Neural progenitor cell (in vitro differentiated cells): Measurements from ENCODE around the gene SERPINB11. TPM values are rescaled to one million over a fixed set of nuclear protein-coding genes. Genes with fewer than 3 reads are reported as not detected.

Source experiments
- DNase-seq: peaks from one replicate; pipeline ENCODE4 v3.0.0-alpha.2; 2016; ENCODE audit warnings: low spot score
- H2AFZ ChIP-seq: fragments of 200-600 bp; sonication (generic); replicated peaks from 2 replicates; pipeline ENCODE4 v1.6.1; 2016; ENCODE audit warnings: antibody characterized with exemption
- H3F3A ChIP-seq: fragments of 200-600 bp; sonication (generic); 2 replicates; pipeline ENCODE4 v1.6.1; 2016; ENCODE audit warnings: antibody characterized with exemption, low read depth
- H3K27ac ChIP-seq: fragments of 200-600 bp; sonication (generic); 2 replicates; pipeline ENCODE4 v1.5.1; 2016; ENCODE audit warnings: mild to moderate bottlenecking
- H3K27me3 ChIP-seq: fragments of 200-600 bp; sonication (generic); 2 replicates; pipeline ENCODE4 v1.6.1; 2016; ENCODE audit warnings: mild to moderate bottlenecking, moderate library complexity
- H3K36me3 ChIP-seq: fragments of 200-600 bp; sonication (generic); 2 replicates; pipeline ENCODE4 v1.5.1; 2016
- H3K4me1 ChIP-seq: fragments of 200-600 bp; sonication (generic); 2 replicates; pipeline ENCODE4 v1.6.1; 2016; ENCODE audit warnings: mixed run types
- H3K4me2 ChIP-seq: fragments of 200-600 bp; sonication (generic); 2 replicates; pipeline ENCODE4 v1.6.1; 2016
- H3K4me3 ChIP-seq: fragments of 200-600 bp; sonication (generic); 2 replicates; pipeline ENCODE4 v1.5.1; 2016
- H3K79me2 ChIP-seq: fragments of 200-600 bp; sonication (generic); 2 replicates; pipeline ENCODE4 v1.6.1; 2016; ENCODE audit warnings: low read depth
- H3K9ac ChIP-seq: fragments of 200-600 bp; sonication (generic); 2 replicates; pipeline ENCODE4 v1.6.1; 2016
- H3K9me3 ChIP-seq: fragments of 200-600 bp; sonication (generic); 2 replicates; pipeline ENCODE4 v1.5.1; 2016; ENCODE audit warnings: low read depth
- H4K20me1 ChIP-seq: fragments of 200-600 bp; sonication (generic); 2 replicates; pipeline ENCODE4 v1.6.1; 2016; ENCODE audit warnings: low read depth
- H3K27ac Mint-ChIP-seq: 3 replicates; pipeline ENCODE4 v1.8.0; 2021; ENCODE audit warnings: mixed read lengths
- H3K27me3 Mint-ChIP-seq: 2 replicates; pipeline ENCODE4 v1.8.0; 2022; ENCODE audit warnings: low read depth, mild to moderate bottlenecking, inconsistent platforms, moderate library complexity, mixed read lengths; ENCODE audit not compliant: insufficient read depth
- H3K36me3 Mint-ChIP-seq: 3 replicates; pipeline ENCODE4 v1.8.0; 2021; ENCODE audit warnings: mixed read lengths
- H3K4me1 Mint-ChIP-seq: 3 replicates; pipeline ENCODE4 v1.8.0; 2021; ENCODE audit warnings: mixed read lengths
- H3K4me3 Mint-ChIP-seq: 3 replicates; pipeline ENCODE4 v1.8.0; 2021; ENCODE audit warnings: mild to moderate bottlenecking, moderate library complexity, mixed read lengths
- H3K9me3 Mint-ChIP-seq: 3 replicates; pipeline ENCODE4 v1.8.0; 2020; ENCODE audit warnings: mixed read lengths
- CTCF ChIP-seq: fragments of 200-600 bp; sonication (generic); IDR thresholded peaks from 2 replicates; pipeline ENCODE4 v1.5.1; 2017; ENCODE audit warnings: antibody characterized with exemption, mild to moderate bottlenecking
- EZH2 ChIP-seq: fragments of 200-600 bp; sonication (generic); IDR thresholded peaks from 2 replicates; pipeline ENCODE4 v1.6.1; 2017; ENCODE audit warnings: antibody characterized with exemption, mild to moderate bottlenecking, moderate library complexity
- EZH2phosphoT487 ChIP-seq: fragments of 200-600 bp; sonication (generic); IDR thresholded peaks from 2 replicates; pipeline ENCODE4 v1.6.1; 2017; ENCODE audit warnings: antibody characterized with exemption
- total RNA-seq: library from RNA; depleted of rRNA; stranded (reverse); fragments of >200 nt; gene quantifications from 2 replicates; pipeline ENCODE4 v1.2.3, GENCODE V29; 2015; ENCODE audit warnings: low replicate concordance

SERPINB11 gene
- total RNA-seq, 1 donor from 2014 or later, result not detected

GRCh38 chr18:63684718-63685117, 18.0 kb upstream of the SERPINB11 start:
- Histone ChIP-seq H2AFZ (no peak overlapping the region), H3K4me3 (no peak overlapping the region), H3K9ac (no peak overlapping the region), H3K27ac (no peak overlapping the region), H3K27me3 (no peaks in the 10 kb centered on the region), H3K9me3 (no peaks in the 10 kb centered on the region), H3K4me1 (peaks cover 14% of the 10 kb centered on the region), H4K20me1 (no peaks in the 10 kb centered on the region), H3K79me2 (no peaks in the 10 kb centered on the region), H3K4me2 (no peak overlapping the region), H3K36me3 (no peaks in the 10 kb centered on the region), H3F3A (peaks cover 8% of the 10 kb centered on the region)
- Mint-ChIP-seq H3K27me3 (no peaks in the 10 kb centered on the region), H3K27ac (no peak overlapping the region), H3K9me3 (no peaks in the 10 kb centered on the region), H3K4me1 (peaks cover 10% of the 10 kb centered on the region), H3K4me3 (no peak overlapping the region), H3K36me3 (no peaks in the 10 kb centered on the region)
- no peak for DNase-seq
- TF ChIP-seq EZH2phosphoT487 (no peak), CTCF (no peak)

DNA sequence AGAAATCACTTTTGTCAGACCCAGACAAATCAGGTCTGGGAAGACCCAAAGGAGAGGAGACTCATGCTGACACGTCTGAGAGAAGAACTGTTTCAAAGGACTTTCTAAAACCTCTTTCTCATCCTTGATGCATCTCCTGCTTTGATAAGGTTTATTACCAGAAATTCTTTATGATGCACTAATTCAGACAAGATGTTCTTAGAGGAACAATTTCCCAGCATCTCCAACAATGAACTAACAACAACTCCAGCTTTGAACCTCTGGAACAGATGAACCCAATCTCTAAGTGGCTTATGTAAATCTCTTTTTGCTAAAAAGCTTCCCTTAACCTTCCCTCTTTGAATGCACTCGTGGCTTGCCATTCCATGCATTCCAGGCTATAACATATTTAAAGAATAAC, 15.9 kb upstream of the SERPINB11 start:
- no peak overlapping the region for H3K4me2 ChIP-seq
- H3K4me1 ChIP-seq, result peaks cover 14% of the 10 kb centered on the region
- no peak overlapping the region for H3K9ac ChIP-seq
- no peak overlapping the region for H3K4me3 ChIP-seq
- no peak for TF ChIP-seq EZH2
- no peak for TF ChIP-seq EZH2phosphoT487
- no peak for TF ChIP-seq CTCF
- no peak overlapping the region for H3K4me3 Mint-ChIP-seq
- H3K27me3 ChIP-seq, result no peaks in the 10 kb centered on the region
- H3K9me3 ChIP-seq, result no peaks in the 10 kb centered on the region
- no peak overlapping the region for H2AFZ ChIP-seq
- H4K20me1 ChIP-seq, result no peaks in the 10 kb centered on the region
- H3K36me3 Mint-ChIP-seq, result no peaks in the 10 kb centered on the region
- H3K9me3 Mint-ChIP-seq, result peaks cover 3% of the 10 kb centered on the region
- H3K79me2 ChIP-seq, result no peaks in the 10 kb centered on the region
- H3K27ac ChIP-seq, result no peak overlapping the region
- peaks cover 10% of the 10 kb centered on the region for H3K4me1 Mint-ChIP-seq
- no peaks in the 10 kb centered on the region for H3K36me3 ChIP-seq
- H3F3A ChIP-seq, result peaks cover 8% of the 10 kb centered on the region
- no peaks in the 10 kb centered on the region for H3K27me3 Mint-ChIP-seq
- DNase-seq, result no peak
- no peak overlapping the region for H3K27ac Mint-ChIP-seq

GRCh38 chr18:63689064-63689463, 13.7 kb upstream of the SERPINB11 start:
- DNase-seq, result no peak
- Histone ChIP-seq H3K4me2 (no peak overlapping the region), H3K79me2 (no peaks in the 10 kb centered on the region), H4K20me1 (no peaks in the 10 kb centered on the region), H3K9me3 (no peaks in the 10 kb centered on the region), H3K9ac (no peak overlapping the region), H3K4me1 (no peaks in the 10 kb centered on the region), H3K27me3 (no peaks in the 10 kb centered on the region), H3K36me3 (no peaks in the 10 kb centered on the region), H3F3A (no peaks in the 10 kb centered on the region), H3K27ac (no peak overlapping the region), H2AFZ (no peak overlapping the region), H3K4me3 (no peak overlapping the region)
- no peak overlapping the region for H3K4me3 Mint-ChIP-seq
- no peak for TF ChIP-seq EZH2phosphoT487
- no peak for TF ChIP-seq EZH2
- no peak for TF ChIP-seq CTCF
- peaks cover 6% of the 10 kb centered on the region for H3K9me3 Mint-ChIP-seq
- peaks cover under 1% of the 10 kb centered on the region for H3K4me1 Mint-ChIP-seq
- H3K36me3 Mint-ChIP-seq, result no peaks in the 10 kb centered on the region
- H3K27me3 Mint-ChIP-seq, result no peaks in the 10 kb centered on the region
- no peak overlapping the region for H3K27ac Mint-ChIP-seq
